Mucosa of stomach (tissue), 1 donor: ENCODE results near the gene KLF16.

Experiments
- H3K27me3 ChIP-seq: one replicate; pipeline ENCODE4 v1.7.0; 2013; ENCODE audit warnings: mild to moderate bottlenecking, low read length; ENCODE audit not compliant: control insufficient read depth, insufficient read depth
- H3K36me3 ChIP-seq: one replicate; pipeline ENCODE4 v1.7.0; 2013; ENCODE audit warnings: low read length; ENCODE audit not compliant: control insufficient read depth, insufficient read depth
- H3K4me1 ChIP-seq: one replicate; pipeline ENCODE4 v1.7.0; 2013; ENCODE audit warnings: mild to moderate bottlenecking, low read length; ENCODE audit not compliant: control insufficient read depth, insufficient read depth
- H3K4me3 ChIP-seq: one replicate; pipeline ENCODE4 v1.7.0; 2013; ENCODE audit warnings: low read length
- H3K9ac ChIP-seq: one replicate; pipeline ENCODE4 v1.7.0; 2013; ENCODE audit warnings: mild to moderate bottlenecking, low read length, moderate library complexity
- H3K9me3 ChIP-seq: one replicate; pipeline ENCODE4 v1.7.0; 2013; ENCODE audit warnings: mild to moderate bottlenecking, low read length, moderate library complexity; ENCODE audit not compliant: control insufficient read depth
- donor health status: Pancreatic carcinoma.

The KLF16 gene

DNA sequence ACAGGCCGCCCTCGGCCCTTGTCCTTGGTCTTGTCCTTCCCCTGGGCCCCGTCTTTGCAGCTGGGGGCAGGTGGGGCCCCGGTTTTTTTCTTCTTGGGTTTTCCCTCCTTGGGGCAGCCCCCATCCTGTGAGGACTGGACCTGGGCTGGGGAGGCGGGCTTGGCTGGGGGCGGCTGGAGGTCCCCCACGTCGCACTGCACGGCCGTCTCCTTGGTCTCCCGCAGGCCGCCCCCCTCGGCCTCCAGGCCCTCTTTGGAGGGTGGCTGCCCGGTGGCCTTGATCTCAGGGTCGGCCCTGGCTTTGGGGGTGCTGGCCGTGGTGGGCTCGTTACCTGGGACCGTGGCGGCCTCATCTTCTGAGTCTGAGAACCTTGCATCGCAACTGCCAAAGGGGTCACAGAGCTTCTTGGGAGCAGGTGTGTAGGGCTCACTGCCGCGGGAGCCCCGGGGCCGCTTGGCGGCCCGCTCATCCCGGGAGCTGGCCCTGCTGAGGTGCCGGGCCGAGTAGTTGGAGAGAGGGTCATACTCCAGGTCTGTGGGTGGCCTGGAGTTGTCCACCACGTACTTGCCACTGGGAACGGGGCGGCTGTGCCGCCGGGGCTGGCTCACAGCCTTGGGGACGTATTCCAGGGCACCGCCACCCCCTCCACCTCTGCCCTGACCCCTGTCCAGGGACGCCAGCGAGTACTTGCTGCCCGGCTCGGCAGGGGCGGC, 35.7 kb downstream of the KLF16 start:
- Histone ChIP-seq H3K9me3 (no peaks in the 10 kb centered on the region), H3K4me3 (no peak overlapping the region), H3K36me3 (peaks cover 4% of the 10 kb centered on the region), H3K9ac (no peak overlapping the region), H3K27me3 (no peaks in the 10 kb centered on the region), H3K4me1 (peaks cover 7% of the 10 kb centered on the region)

DNA sequence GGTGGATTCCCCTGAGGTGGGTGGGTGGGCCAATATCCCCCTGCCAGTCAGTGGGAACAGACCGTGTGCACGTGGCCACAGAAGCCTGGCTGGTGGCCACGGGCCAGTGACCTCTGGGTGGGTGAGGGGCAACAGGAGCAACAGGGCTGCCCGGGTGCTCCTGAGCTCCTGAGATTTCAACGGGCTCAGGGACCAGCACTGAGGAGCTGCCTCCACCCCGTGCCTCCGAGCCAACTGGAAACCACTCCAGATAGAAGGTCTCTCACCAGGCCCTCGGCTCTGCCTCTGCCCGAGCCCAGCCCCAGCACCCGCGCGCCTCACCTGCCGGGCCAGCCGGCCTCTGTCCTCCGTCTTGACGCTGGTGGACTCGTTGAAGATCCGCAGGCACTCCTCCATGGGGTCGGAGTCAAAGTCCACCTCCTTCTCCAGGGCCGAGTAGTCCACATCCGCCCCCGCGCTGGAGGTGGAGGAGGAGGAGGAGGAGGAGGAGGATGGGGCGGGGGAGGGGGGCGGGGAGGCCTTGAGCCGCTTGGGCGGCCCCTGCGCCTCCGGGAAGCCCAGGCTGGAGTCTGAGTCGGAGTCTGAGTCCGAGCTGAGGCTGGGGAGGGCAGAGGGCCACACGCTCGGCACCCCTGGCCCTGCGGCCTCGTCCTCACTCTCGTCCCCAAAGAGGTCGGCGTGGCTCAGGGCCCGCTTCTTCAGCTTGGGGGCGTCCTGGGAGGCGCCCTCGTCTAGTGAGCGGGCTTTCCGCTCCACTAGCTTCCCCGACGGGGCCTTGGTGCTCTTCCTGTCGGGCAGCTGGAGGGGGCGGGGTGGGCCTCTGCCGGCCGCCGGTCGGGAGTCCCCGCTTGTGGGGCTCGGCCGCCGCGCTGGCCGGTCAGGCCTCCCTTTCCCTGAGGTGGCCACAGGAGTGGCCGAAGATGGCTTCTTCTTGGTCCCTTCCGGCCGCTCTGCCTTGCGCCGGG, 36.5 kb downstream of the KLF16 start:
- Histone ChIP-seq H3K4me3 (no peak overlapping the region), H3K4me1 (peaks cover 7% of the 10 kb centered on the region), H3K36me3 (peaks cover 4% of the 10 kb centered on the region), H3K9ac (no peak overlapping the region), H3K27me3 (no peaks in the 10 kb centered on the region), H3K9me3 (no peaks in the 10 kb centered on the region)

DNA sequence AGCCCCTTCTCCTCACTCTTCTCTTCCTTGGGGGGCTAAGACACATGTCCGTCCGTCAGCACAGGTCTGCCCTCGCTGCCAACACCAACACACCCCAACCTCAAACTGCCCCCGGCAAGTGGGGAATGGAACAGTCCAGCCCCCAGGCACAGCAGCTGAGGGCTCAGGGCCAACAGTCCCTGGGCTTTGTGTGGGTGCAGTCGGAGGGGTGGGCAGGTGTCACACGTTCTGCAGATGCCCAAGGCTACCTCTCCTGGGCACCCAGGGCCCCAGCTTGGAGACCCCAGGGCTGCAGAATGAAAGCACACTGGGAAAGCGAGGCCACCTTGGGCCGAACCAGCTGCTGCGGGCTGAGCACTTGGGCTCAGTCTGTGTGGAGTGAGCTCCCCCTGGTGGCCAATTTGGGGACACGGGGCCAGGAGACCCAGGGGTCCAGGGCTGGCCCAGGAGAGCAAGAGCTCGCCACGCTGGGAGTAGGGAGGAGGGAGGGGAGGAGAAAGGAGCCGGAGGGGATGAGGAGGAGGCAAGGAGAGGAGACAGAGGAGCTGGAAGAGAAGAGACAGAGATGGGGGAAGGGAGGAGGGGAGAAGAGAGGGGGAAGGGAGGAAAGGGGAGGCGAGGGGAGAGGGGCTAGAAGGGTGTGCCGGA, 37.3 kb downstream of the KLF16 start:
- Histone ChIP-seq H3K9me3 (no peaks in the 10 kb centered on the region), H3K27me3 (no peaks in the 10 kb centered on the region), H3K4me1 (peaks cover 7% of the 10 kb centered on the region), H3K9ac (no peak overlapping the region), H3K4me3 (no peak overlapping the region), H3K36me3 (peaks cover 4% of the 10 kb centered on the region)

DNA sequence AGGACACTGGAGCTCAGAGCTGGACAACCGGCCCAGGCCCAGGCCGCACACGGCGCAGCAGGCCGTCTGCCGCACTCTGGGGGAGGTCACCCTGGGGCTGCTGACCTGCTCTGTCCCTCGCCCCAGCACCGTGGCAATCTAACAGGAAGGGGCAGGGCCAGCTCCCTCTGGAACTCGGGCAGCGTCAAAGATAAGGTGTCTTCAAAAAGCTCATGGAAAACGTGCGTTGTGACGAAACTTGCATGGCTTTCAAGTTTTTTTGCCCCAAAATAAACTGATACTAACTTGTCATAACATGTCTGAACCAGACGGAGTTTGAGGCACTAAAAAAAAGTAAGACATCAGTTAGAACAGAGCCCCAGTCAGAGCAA, 39.1 kb downstream of the KLF16 start:
- H3K9ac ChIP-seq = no peak overlapping the region
- peaks cover 7% of the 10 kb centered on the region for H3K4me1 ChIP-seq
- H3K27me3 ChIP-seq = no peaks in the 10 kb centered on the region
- H3K9me3 ChIP-seq = no peaks in the 10 kb centered on the region
- H3K36me3 ChIP-seq = peaks cover 4% of the 10 kb centered on the region
- H3K4me3 ChIP-seq = no peak overlapping the region

DNA sequence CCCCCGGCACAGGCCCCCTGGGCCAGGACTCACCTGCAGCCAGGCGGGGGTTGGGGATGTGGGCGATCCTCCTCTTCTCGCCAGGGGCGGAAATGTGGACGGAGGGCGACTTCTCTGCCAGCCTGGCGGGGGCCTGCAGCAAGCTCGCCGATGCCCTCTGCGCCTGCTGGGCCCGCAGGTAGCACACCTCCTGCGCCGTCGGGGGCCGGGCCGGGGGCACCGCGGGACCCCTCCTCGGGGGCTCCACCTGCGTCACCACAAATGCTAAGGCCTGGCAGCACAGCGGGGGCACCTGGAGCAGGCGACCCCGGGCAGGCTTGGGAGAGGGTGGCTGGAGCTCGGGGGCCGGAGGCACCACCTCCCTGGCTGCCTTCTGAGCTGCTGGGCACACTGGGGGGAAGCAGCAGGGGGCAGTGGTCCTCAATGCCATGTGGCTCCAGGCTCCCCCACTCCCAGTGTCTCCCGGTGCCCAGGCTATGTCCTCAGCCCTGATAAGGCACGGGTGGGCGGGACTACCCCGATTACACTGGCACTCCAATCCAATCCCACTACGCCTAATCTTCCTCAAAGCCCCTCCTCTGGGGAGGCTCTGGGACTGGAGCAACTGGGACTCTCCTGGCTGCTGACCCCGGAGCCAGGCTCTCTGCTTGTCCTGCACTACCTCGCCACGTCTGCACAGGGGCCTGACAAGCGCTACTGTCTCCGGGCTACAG, 39.7 kb downstream of the KLF16 start:
- H3K36me3 ChIP-seq = peaks cover 4% of the 10 kb centered on the region
- H3K4me1 ChIP-seq = peaks cover 7% of the 10 kb centered on the region
- H3K27me3 ChIP-seq = no peaks in the 10 kb centered on the region
- H3K9ac ChIP-seq = no peak overlapping the region
- H3K4me3 ChIP-seq = no peak overlapping the region
- no peaks in the 10 kb centered on the region for H3K9me3 ChIP-seq

DNA sequence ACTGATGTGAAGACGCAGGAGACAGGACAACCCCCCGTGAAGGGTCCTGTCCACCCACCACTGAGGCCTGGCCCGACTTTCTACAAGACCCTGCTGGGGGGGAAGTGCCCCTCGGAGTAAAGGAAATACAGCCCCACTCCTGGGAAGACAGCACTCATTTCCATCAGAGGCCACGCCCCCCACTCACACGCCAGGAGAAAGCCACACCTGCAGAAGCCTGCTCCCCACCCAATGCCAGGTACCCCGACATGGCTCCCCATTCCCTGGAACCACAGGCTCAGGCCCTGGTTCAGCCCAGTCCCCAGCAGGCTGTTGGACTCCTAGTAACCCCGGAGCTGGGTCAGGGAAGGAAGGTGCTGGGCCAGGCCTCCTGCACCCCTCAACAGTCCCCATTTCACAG, 40.4 kb downstream of the KLF16 start:
- Histone ChIP-seq H3K36me3 (peaks cover 4% of the 10 kb centered on the region), H3K27me3 (no peaks in the 10 kb centered on the region), H3K4me1 (peaks cover 7% of the 10 kb centered on the region), H3K4me3 (no peak overlapping the region), H3K9ac (no peak overlapping the region), H3K9me3 (no peaks in the 10 kb centered on the region)

DNA sequence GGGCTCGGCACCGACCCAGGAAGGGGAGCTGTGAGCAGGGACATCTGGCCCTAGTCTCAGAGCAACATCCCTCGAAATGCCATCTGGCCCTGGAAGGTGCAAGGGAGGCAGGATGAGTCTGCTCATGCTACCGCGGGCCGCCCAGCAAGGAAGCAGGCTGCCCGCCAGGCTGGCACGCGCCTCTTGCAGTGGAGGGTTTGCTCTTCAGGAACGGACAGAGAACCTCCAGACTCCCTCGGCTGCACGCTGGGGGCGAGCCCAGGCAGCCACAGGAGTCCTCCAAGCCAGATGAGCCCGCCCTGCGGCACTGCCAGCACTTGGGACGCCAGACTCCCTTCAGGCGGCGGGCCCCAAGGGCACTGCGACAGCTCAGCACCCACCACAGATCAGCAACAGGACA, 41.2 kb downstream of the KLF16 start:
- peaks cover 7% of the 10 kb centered on the region for H3K4me1 ChIP-seq
- no peak overlapping the region for H3K9ac ChIP-seq
- no peak overlapping the region for H3K4me3 ChIP-seq
- H3K36me3 ChIP-seq = peaks cover 4% of the 10 kb centered on the region
- no peaks in the 10 kb centered on the region for H3K9me3 ChIP-seq
- no peaks in the 10 kb centered on the region for H3K27me3 ChIP-seq

DNA sequence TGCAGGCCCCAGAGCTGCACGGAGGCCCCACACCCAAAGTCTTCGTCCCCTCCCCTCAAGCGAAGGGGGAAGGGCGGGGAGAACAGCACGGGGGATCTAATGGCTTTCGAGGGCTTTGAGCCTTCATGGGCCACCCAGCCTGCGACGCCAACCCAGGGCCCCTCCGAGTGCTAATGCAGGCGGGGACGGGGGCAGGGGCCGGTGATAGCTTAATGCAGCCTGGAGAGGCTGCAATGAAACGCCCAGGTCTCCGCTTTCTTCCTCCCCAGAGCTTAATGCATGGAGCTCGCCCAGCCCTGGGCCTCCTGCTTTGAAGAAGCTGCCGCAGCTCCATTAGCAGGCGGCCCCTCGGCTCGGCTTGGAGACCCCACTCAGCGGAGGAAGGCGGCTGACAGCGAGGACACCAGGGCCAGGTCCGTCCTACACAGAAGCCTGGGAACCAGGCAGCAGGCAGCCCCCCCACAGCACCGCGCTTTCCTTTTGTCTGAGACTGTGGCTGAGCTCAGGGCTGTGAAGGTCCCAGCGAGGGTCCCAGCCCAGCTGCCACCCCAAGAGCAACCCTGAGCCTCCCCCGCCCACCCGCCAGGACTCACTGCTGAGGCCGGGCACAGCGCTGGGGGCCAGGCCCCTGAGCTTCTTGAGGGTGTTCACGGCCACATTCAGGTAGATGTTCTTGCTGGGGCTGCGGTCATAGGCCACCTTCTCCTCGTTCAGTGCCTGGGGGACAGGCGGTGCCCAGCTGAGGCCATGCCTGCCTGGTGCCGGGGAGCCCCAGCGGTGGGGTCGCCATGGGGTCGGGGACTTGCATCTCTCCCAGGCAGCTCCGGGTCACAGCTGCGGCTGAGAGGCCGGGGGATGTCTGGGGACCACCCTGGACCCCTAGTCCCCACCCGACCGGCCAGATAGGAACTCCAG, 43.8 kb downstream of the KLF16 start:
- no peaks in the 10 kb centered on the region for H3K27me3 ChIP-seq
- H3K4me3 ChIP-seq = no peak overlapping the region
- H3K36me3 ChIP-seq = peaks cover 3% of the 10 kb centered on the region
- H3K9ac ChIP-seq = no peak overlapping the region
- no peaks in the 10 kb centered on the region for H3K9me3 ChIP-seq
- no peaks in the 10 kb centered on the region for H3K4me1 ChIP-seq

DNA sequence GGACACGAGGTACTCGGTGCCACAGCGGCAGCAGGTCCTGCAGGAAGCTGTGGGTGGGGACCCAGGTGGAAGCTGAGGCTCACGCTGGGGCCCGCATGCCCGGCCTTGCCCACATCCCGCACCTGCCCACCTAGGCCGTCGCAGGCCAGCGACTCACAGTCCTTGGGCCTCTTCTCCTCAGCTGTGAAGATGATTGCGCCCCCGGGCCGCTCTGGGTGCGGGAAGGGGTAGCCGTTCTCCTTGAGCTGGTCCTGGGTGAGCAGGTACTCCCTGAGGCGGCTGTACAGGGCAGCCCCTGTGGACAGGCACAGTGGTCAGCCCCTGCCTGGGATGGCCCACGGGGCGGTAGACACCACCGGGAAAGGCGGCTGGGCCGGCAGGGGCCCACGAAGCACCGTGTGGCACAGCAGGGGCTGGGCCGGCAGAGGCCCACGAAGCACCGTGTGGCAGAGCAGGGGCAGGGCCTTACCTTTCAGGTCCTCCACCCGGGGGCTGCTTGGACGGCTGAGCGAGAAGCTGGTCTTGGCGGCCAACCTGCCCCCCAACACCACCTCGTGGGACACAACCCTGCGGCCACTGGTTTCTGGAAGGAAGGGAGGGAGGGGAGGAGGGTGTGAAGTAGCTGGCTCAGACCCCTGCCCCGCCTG, 44.7 kb downstream of the KLF16 start:
- H3K9me3 ChIP-seq = no peaks in the 10 kb centered on the region
- no peaks in the 10 kb centered on the region for H3K27me3 ChIP-seq
- H3K4me3 ChIP-seq = no peak overlapping the region
- H3K4me1 ChIP-seq = no peaks in the 10 kb centered on the region
- peaks cover 3% of the 10 kb centered on the region for H3K36me3 ChIP-seq
- H3K9ac ChIP-seq = no peak overlapping the region

DNA sequence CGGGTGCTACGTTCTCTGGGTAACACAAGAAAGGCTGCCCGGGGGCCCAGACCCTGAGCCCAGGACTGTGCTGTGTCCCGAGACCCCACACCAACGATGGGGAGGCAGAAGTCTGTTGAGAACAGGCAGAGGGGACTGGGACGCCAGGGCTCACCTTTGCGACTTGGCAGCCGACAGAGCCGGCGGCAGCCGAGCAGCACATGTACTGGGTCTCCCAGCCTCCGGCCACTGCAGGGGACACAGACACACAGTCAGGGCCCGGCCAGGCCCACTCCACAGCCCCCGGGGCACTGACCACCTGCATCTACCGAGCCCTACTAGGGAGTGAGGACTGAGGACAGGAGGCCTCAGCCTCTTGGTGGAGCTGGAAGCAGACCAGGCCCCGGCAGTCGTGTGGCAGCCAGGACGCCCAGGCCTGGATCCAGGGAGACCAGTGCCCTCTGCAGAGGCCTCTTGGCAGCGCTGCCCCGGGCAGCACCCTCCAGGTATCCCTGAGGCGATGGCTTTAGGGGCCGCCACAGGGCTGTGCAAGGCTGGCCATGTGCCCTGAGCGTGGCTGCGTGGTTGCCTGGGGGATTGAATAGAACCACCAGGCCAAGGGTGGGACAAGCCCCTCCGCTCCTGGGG, 45.7 kb downstream of the KLF16 start:
- Histone ChIP-seq H3K4me1 (peaks cover 9% of the 10 kb centered on the region), H3K9me3 (no peaks in the 10 kb centered on the region), H3K27me3 (no peaks in the 10 kb centered on the region), H3K4me3 (no peak overlapping the region), H3K36me3 (peaks cover 3% of the 10 kb centered on the region), H3K9ac (no peak overlapping the region)
